GM19397 (cell line): ENCODE data around the gene GSDMA.
"Not testable (repeated sequence)": the region's sequence is repeated elsewhere in the genome, so short reads cannot be mapped to it uniquely, and the experiment has no call there.

Source experiments
- ATAC-seq: cut with Tn5 transposase; IDR thresholded peaks from one replicate; pipeline ENCODE4 v1.9.1; 2021; ENCODE audit warnings: mild to moderate bottlenecking, moderate library complexity; ENCODE audit not compliant: unreplicated experiment

Gene GSDMA

GRCh38 chr17:39988206-39988810 is 25.5 kb downstream of the GSDMA start:
- ATAC-seq: no peak

GRCh38 chr17:39994448-39994847 is 31.6 kb downstream of the GSDMA start:
- ATAC-seq: no peak

- ATAC-seq: no peak
These were observed 32.6 kb downstream of the GSDMA start for GRCh38 chr17:39995438-39995837.

GRCh38 chr17:39996162-39996561 is 33.4 kb downstream of the GSDMA start:
- ATAC-seq: no peak

- no peak for ATAC-seq
These were observed 34.0 kb downstream of the GSDMA start for GRCh38 chr17:39996800-39997199.

- ATAC-seq: no peak
These were observed 34.7 kb downstream of the GSDMA start for GRCh38 chr17:39997543-39997942.

GRCh38 chr17:39999067-39999466 is 36.3 kb downstream of the GSDMA start:
- ATAC-seq: no peak

- ATAC-seq: no peak
These were observed 37.4 kb downstream of the GSDMA start for GRCh38 chr17:40000161-40000560.

GRCh38 chr17:40001335-40001734 is 38.5 kb downstream of the GSDMA start:
- not testable (repeated sequence) for ATAC-seq

GRCh38 chr17:40004072-40004471 is 41.3 kb downstream of the GSDMA start:
- ATAC-seq: no peak

GRCh38 chr17:40004712-40005111 is 41.9 kb downstream of the GSDMA start:
- ATAC-seq: no peak

- ATAC-seq: no peak
These were observed 42.7 kb downstream of the GSDMA start for GRCh38 chr17:40005520-40005919.

GRCh38 chr17:40010946-40011500 is 48.2 kb downstream of the GSDMA start:
- ATAC-seq: not testable (repeated sequence)

GRCh38 chr17:40012017-40012647 is 49.3 kb downstream of the GSDMA start:
- not testable (repeated sequence) for ATAC-seq

GRCh38 chr17:40014375-40014980 is 51.7 kb downstream of the GSDMA start:
- no peak for ATAC-seq

GRCh38 chr17:40015005-40015997 is 52.5 kb downstream of the GSDMA start, which contains the start of gene CSF3:
Gene CSF3, plus strand, starts transcription at chr17:40015440. Its CDS starts 35 bp downstream, at chr17:40015475.
- ATAC-seq: no peak

GRCh38 chr17:40015998-40016985 is 53.5 kb downstream of the GSDMA start:
- ATAC-seq: no peak

- no peak for ATAC-seq
These were observed 54.7 kb downstream of the GSDMA start for GRCh38 chr17:40017422-40018080.
